ENCODE measurements around the gene WNT4.

Gene WNT4

DNA sequence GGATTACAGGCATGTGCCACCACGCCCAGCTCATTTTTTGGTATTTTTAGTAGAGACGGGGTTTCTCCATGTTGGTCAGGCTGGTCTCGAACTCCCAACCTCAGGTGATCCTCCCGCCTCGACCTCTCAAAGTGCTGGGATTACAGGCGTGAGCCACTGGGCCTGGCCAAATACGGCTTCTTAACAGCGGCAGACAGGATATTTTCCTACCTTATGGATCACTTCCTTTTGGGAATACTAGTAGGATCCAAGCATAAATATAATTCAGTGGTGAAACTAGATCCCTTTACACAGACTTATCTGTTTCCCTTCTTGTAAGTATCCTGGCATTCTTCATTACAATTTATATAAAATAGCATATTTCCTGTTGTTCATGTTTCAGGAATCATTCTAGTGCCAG, 40.9 kb downstream of the WNT4 start:
- DNase-seq (ENCODE audit: low read depth), result no peak
- no peak overlapping the region for H3K4me3 ChIP-seq (replicated peaks; ENCODE audit: low read depth, low read length)
- TF ChIP-seq, protein P1, sequence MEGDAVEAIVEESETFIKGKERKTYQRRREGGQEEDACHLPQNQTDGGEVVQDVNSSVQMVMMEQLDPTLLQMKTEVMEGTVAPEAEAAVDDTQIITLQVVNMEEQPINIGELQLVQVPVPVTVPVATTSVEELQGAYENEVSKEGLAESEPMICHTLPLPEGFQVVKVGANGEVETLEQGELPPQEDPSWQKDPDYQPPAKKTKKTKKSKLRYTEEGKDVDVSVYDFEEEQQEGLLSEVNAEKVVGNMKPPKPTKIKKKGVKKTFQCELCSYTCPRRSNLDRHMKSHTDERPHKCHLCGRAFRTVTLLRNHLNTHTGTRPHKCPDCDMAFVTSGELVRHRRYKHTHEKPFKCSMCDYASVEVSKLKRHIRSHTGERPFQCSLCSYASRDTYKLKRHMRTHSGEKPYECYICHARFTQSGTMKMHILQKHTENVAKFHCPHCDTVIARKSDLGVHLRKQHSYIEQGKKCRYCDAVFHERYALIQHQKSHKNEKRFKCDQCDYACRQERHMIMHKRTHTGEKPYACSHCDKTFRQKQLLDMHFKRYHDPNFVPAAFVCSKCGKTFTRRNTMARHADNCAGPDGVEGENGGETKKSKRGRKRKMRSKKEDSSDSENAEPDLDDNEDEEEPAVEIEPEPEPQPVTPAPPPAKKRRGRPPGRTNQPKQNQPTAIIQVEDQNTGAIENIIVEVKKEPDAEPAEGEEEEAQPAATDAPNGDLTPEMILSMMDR (IDR thresholded peaks at IDR 0.05; ENCODE audit: low read length, missing control alignments), result no peak

DNA sequence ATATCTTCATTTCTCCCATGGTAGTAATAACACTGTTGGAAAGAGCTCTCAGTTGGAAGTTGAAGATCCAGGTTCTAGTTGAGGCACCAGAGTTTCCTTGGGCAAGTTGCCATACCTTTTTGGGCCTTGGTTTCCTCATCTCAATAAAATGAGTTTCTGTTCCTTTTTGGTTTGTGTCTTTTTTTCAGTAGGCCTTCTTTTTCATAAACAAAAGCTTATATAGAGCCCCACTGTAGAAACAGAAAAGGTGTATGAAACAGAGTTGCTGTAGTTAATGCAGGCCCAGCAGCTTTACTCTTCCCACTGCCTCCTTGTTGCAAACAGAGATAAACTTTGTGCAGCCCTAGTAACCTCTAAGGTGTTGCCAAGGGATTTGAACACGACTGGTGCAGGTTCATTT, 41.7 kb downstream of the WNT4 start:
- TF ChIP-seq, protein P1 (IDR thresholded peaks at IDR 0.05; ENCODE audit: low read length, missing control alignments), result no peak
- H3K4me3 ChIP-seq (replicated peaks; ENCODE audit: low read depth, low read length), result no peak overlapping the region
- DNase-seq (ENCODE audit: low read depth), result no peak

DNA sequence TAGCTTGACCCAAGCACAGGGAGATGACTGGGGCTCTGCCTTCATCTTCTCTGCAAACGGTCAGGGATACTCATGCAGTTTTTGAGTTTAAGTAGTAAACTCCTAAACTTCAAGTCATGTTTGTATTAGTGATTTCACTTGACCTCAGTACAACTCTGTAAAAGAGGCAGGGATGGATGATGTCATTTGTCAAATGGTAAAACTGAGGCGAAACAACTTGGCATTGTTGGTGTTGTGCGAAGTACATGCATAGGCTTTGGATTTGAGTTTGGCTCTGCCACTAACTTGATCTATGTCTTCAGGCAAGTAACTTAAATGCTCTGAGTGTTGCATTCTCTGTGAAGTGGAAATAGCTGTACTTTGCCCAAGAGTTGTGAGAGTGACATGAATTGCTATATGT, 42.7 kb downstream of the WNT4 start:
- H3K4me3 ChIP-seq (replicated peaks; ENCODE audit: low read depth, low read length), result no peak overlapping the region
- no peak for DNase-seq (ENCODE audit: low read depth)
- TF ChIP-seq, protein P1 (IDR thresholded peaks at IDR 0.05; ENCODE audit: low read length, missing control alignments), result no peak

DNA sequence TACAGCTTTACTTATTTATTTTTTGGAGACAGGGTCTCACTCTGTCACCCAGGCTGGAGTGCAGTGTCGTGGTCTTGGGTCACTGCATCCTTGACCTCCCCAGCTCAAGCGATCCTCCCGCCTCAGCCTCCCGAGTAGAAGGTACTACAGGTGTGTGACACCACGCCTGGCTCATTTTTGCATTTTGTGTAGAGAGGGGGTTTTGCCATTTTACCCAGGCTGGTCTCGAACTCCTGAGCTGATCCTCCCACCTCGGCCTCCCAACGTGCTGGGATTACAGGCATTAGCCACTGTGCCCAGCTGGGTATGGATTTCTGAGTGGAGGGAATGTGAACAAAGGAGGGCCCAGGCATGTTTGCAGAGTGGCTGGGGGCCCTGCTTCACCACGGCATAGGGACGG, 44.1 kb downstream of the WNT4 start:
- no peak overlapping the region for H3K4me3 ChIP-seq (replicated peaks; ENCODE audit: low read depth, low read length)
- no peak for DNase-seq (ENCODE audit: low read depth)
- TF ChIP-seq, protein P1 (IDR thresholded peaks at IDR 0.05; ENCODE audit: low read length, missing control alignments), result no peak

DNA sequence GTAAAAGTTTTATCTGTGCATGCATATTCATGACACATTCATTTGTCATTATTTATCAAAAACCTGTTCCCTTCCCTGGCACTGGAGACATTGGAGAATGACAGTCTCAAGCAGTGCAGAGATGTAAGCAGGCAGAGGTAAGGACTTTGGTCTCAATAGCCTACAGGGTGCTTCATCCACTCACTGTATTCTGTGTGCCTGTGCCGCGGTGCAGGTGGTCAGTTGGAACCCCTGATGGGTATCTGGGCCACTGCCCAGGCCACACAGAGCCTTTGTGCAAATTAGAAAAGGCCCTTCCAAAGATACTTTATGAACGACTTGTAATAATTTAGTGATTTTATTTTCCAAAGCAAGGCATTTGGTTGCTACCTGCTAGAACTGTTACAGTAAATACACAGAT, 46.4 kb downstream of the WNT4 start:
- DNase-seq (ENCODE audit: low read depth), result no peak
- H3K4me3 ChIP-seq (replicated peaks; ENCODE audit: low read depth, low read length), result no peak overlapping the region
- TF ChIP-seq, protein P1 (IDR thresholded peaks at IDR 0.05; ENCODE audit: low read length, missing control alignments), result no peak

DNA sequence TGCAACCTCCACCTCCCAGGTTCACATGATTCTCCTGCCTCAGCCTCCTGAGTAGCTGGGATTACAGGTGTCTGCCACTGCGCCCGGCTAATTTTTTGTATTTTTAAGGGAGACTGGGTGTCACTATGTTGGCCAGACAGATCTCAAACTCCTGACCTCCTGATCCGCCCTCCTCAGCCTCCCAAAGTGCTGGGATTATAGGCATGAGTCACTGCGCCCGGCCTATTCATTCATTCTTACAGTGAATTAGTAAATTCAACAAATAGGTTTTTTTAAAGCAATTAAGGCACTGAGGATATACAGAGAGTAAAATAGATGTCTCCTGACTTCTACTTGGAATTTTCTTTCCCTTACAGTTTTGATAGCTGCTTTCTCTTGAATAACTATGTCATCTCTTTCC, 46.9 kb downstream of the WNT4 start:
- TF ChIP-seq, protein P1 (IDR thresholded peaks at IDR 0.05; ENCODE audit: low read length, missing control alignments), result no peak
- no peak overlapping the region for H3K4me3 ChIP-seq (replicated peaks; ENCODE audit: low read depth, low read length)
- no peak for DNase-seq (ENCODE audit: low read depth)

DNA sequence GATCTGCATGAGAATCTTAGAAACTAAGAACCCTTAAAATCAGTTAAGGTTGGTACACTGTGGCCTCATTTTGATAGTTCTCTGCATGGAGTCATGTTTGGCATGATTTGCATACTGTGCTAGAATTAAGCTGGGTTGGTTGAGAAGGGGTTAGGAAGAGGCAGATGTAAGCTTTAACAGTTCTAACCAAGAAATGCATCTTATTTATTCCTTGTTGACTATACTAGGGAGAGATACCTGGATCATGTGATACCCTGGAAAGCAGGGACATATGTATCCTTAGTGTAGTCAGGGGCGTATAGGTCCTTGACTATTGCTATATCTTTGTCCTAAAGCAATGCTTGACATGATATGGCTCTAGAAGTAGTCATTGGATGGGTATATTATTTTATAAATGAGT, 49.4 kb downstream of the WNT4 start:
- TF ChIP-seq, protein P1 (IDR thresholded peaks at IDR 0.05; ENCODE audit: low read length, missing control alignments), result no peak
- no peak overlapping the region for H3K4me3 ChIP-seq (replicated peaks; ENCODE audit: low read depth, low read length)
- no peak for DNase-seq (ENCODE audit: low read depth)
